Measurements from ENCODE around the gene HELZ2.

GRCh38 chr20:63532449-63532971 is 41.5 kb downstream of the HELZ2 start:
- TF ChIP-seq CTCF (IDR thresholded peaks at IDR 0.05; ENCODE audit: insufficient read depth, low read depth, low read length) (no peak), EZH2 (IDR thresholded peaks at IDR 0.05; ENCODE audit: insufficient read depth, low read length) (no peak)
